ENCODE data around the gene CACNG3. TPM values are rescaled to one million over a fixed set of nuclear protein-coding genes. Genes with fewer than 3 reads are reported as not detected.

CACNG3 gene
- total and polyA plus RNA-seq, 2 of the 13 experiments (the other 11 are each of a cell fraction or from before 2014, with no cell fraction given) = not detected

DNA sequence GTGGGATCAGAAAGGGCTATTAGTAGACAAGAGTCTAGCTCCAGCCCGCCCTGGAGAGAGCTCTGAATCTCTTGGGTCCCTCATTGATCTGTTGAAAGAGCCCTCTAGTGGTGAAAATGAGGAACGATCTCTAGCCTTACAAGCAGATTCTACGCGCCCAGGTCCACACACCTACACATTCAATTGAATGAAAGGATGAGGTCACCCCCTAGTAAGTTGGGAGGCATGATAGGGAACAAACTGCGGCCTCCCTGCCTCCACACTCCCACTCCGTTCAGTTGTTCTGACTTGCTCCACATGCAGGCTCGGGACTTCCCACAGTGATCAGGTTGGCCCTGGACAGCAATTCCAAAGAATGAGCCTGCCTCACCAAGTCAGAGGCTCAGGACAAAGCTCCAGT is 2.9 kb upstream of the CACNG3 start:
- peaks cover 0 to 4% of the 10 kb centered on the region in 2 experiments; a peak in 1 of 5 replicates for H3K27me3 ChIP-seq (ENCODE audit: control insufficient read depth in 1 of 2, insufficient read depth in 2 of 2, low read length in 2 of 2)
- peak; percentile 93 for ATAC-seq
- H3K9me3 ChIP-seq (ENCODE audit: low read length) = no peaks in the 10 kb centered on the region
- POLR2A ChIA-PET = no interaction called here
- no peak overlapping the region for H3K9ac ChIP-seq (ENCODE audit: insufficient read depth, low read depth, low read length)
- in situ Hi-C loops (cut with HindIII; ENCODE audit: extremely low pct_ligation_motif_present, low pct_unique_long_range_greater_than_20kb) (loop anchor here (5.0 to 10.0 kb wide), 2 partner anchors 178 to 206 kb away; no protein-coding TSS in a partner anchor), intact Hi-C loops (cut with micrococcal nuclease; ENCODE audit: unreplicated experiment) (loop anchor here (5.0 kb wide), 1 partner anchor 249 kb away; no protein-coding TSS in a partner anchor)
- WGBS (ENCODE audit: low lambda C conversion rate) = 5% methylated on average over 5 of the region's 7 CpGs
- CTCF ChIA-PET (ENCODE audit: low intra/inter-chr PET ratio, low total read pairs) = interaction anchor here (1.2 to 2.6 kb wide), 3 partner anchors 208 to 211 kb away, joined by 3 to 25 read pairs (median 6); no protein-coding TSS in a partner anchor
- no peaks in the 10 kb centered on the region for H3K36me3 ChIP-seq (replicated peaks in 1 of 2; ENCODE audit: control insufficient read depth in 1 of 2, insufficient read depth in 2 of 2, low read length in 2 of 2)
- FAIRE-seq = peak; percentile 57
- H3K79me2 ChIP-seq (ENCODE audit: insufficient read depth, low read length) = no peaks in the 10 kb centered on the region
- no peak overlapping the region for H3K27ac ChIP-seq (ENCODE audit: extremely low read length, insufficient read depth, low read length)
- H2AFZ ChIP-seq (ENCODE audit: low read length) = no peak overlapping the region
- H3K4me3 ChIP-seq (replicated peaks in 1 of 3; ENCODE audit: insufficient read depth in 1 of 3, low read depth in 2 of 3, low read length in 3 of 3) = no peak overlapping the region
- no peak overlapping the region for H3K4me2 ChIP-seq (ENCODE audit: low read depth, low read length)
- BruUV-seq (replicated peaks) = no TSS peak
- H3K4me1 ChIP-seq (ENCODE audit: insufficient read depth, low read length) = no peaks in the 10 kb centered on the region
- peak; percentile 47 for DNase-seq (ENCODE audit: low spot score)
- no peaks in the 10 kb centered on the region for H4K20me1 ChIP-seq (ENCODE audit: insufficient read depth, low read length)
- TF ChIP-seq ONECUT2 (CRISPR knock-in tag; IDR thresholded peaks at IDR 0.05) (peak; percentile 34; the same call in 1 of the 2 replicates), ZNF788 (CRISPR knock-in tag; IDR thresholded peaks at IDR 0.05; ENCODE audit: borderline replicate concordance) (0 out of 2 replicates have a peak, but pooled peaks have one; percentile 29), STAG1 (CRISPR knock-in tag; IDR thresholded peaks at IDR 0.05) (peak; percentile 38; the same call in 1 of the 2 replicates), SMC3 (IDR thresholded peaks at IDR 0.05; ENCODE audit: low read length) (peak; percentile 62; the same call in 1 of the 2 replicates), XRCC5 (optimal IDR thresholded peaks at IDR 0.05; ENCODE audit: low read length) (peak; percentile 17), ATF7 (IDR thresholded peaks at IDR 0.05) (0 out of 2 replicates have a peak, but pooled peaks have one; percentile 10), ATF7 (CRISPR knock-in tag; IDR thresholded peaks at IDR 0.05) (no peak), PHB2 (IDR thresholded peaks at IDR 0.05; ENCODE audit: partially characterized antibody) (no peak), MIER2 (CRISPR knock-in tag; IDR thresholded peaks at IDR 0.05) (peak; percentile 57; the same call in 1 of the 2 replicates), RAD21 (CRISPR knock-in tag; IDR thresholded peaks at IDR 0.05) (peak; percentile 48; the same call in 1 of the 2 replicates), ZFYVE20 (CRISPR knock-in tag; IDR thresholded peaks at IDR 0.05; ENCODE audit: borderline replicate concordance, low read depth) (no peak), NR2F6 (IDR thresholded peaks at IDR 0.05) (no peak), NR2F6 (CRISPR knock-in tag; IDR thresholded peaks at IDR 0.05) (no peak)
- TF ChIP-seq, protein P1, sequence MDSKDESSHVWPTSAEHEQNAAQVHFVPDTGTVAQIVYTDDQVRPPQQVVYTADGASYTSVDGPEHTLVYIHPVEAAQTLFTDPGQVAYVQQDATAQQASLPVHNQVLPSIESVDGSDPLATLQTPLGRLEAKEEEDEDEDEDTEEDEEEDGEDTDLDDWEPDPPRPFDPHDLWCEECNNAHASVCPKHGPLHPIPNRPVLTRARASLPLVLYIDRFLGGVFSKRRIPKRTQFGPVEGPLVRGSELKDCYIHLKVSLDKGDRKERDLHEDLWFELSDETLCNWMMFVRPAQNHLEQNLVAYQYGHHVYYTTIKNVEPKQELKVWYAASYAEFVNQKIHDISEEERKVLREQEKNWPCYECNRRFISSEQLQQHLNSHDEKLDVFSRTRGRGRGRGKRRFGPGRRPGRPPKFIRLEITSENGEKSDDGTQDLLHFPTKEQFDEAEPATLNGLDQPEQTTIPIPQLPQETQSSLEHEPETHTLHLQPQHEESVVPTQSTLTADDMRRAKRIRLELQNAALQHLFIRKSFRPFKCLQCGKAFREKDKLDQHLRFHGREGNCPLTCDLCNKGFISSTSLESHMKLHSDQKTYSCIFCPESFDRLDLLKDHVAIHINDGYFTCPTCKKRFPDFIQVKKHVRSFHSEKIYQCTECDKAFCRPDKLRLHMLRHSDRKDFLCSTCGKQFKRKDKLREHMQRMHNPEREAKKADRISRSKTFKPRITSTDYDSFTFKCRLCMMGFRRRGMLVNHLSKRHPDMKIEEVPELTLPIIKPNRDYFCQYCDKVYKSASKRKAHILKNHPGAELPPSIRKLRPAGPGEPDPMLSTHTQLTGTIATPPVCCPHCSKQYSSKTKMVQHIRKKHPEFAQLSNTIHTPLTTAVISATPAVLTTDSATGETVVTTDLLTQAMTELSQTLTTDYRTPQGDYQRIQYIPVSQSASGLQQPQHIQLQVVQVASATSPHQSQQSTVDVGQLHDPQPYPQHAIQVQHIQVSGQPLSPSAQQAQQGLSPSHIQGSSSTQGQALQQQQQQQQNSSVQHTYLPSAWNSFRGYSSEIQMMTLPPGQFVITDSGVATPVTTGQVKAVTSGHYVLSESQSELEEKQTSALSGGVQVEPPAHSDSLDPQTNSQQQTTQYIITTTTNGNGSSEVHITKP (CRISPR knock-in tag; IDR thresholded peaks at IDR 0.05; ENCODE audit: low read depth) = no peak
- TF ChIP-seq, protein P2, sequence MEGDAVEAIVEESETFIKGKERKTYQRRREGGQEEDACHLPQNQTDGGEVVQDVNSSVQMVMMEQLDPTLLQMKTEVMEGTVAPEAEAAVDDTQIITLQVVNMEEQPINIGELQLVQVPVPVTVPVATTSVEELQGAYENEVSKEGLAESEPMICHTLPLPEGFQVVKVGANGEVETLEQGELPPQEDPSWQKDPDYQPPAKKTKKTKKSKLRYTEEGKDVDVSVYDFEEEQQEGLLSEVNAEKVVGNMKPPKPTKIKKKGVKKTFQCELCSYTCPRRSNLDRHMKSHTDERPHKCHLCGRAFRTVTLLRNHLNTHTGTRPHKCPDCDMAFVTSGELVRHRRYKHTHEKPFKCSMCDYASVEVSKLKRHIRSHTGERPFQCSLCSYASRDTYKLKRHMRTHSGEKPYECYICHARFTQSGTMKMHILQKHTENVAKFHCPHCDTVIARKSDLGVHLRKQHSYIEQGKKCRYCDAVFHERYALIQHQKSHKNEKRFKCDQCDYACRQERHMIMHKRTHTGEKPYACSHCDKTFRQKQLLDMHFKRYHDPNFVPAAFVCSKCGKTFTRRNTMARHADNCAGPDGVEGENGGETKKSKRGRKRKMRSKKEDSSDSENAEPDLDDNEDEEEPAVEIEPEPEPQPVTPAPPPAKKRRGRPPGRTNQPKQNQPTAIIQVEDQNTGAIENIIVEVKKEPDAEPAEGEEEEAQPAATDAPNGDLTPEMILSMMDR (CRISPR knock-in tag; IDR thresholded peaks at IDR 0.05) = peak; percentile 79
- TF ChIP-seq, protein P3, sequence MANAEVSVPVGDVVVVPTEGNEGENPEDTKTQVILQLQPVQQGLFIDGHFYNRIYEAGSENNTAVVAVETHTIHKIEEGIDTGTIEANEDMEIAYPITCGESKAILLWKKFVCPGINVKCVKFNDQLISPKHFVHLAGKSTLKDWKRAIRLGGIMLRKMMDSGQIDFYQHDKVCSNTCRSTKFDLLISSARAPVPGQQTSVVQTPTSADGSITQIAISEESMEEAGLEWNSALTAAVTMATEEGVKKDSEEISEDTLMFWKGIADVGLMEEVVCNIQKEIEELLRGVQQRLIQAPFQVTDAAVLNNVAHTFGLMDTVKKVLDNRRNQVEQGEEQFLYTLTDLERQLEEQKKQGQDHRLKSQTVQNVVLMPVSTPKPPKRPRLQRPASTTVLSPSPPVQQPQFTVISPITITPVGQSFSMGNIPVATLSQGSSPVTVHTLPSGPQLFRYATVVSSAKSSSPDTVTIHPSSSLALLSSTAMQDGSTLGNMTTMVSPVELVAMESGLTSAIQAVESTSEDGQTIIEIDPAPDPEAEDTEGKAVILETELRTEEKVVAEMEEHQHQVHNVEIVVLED (CRISPR knock-in tag; IDR thresholded peaks at IDR 0.05; ENCODE audit: borderline replicate concordance) = no peak
- TF ChIP-seq, protein P4, sequence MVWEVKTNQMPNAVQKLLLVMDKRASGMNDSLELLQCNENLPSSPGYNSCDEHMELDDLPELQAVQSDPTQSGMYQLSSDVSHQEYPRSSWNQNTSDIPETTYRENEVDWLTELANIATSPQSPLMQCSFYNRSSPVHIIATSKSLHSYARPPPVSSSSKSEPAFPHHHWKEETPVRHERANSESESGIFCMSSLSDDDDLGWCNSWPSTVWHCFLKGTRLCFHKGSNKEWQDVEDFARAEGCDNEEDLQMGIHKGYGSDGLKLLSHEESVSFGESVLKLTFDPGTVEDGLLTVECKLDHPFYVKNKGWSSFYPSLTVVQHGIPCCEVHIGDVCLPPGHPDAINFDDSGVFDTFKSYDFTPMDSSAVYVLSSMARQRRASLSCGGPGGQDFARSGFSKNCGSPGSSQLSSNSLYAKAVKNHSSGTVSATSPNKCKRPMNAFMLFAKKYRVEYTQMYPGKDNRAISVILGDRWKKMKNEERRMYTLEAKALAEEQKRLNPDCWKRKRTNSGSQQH (CRISPR knock-in tag; IDR thresholded peaks at IDR 0.05; ENCODE audit: low read depth) = peak; percentile 41; the same call in 1 of the 2 replicates
